Fibroblast of the aortic adventitia (primary cell): ENCODE measurements around the gene USP36. TPM values are rescaled to one million over a fixed set of nuclear protein-coding genes. Genes with fewer than 3 reads are reported as not detected.

Source experiments
- DNase-seq: peaks from one replicate; pipeline ENCODE4 v3.0.0-alpha.2; 2010; ENCODE audit warnings: low read depth
- H3K4me3 ChIP-seq: 2 replicates; pipeline ENCODE4 v1.5.1; 2011; ENCODE audit warnings: low read depth, mild to moderate bottlenecking, control low read depth, low read length, moderate library complexity
- total RNA-seq: library from RNA; depleted of rRNA; stranded (reverse); fragments of >200 nt; gene quantifications from 2 replicates; pipeline ENCODE4 v1.2.3, GENCODE V29; 2012; ENCODE audit warnings: low replicate concordance
- TF ChIP-seq, protein P1 (sequence below): IDR thresholded peaks from 2 replicates; pipeline ENCODE4 v1.5.1; 2011; ENCODE audit warnings: mild to moderate bottlenecking, low read length, control low read depth, inconsistent platforms; ENCODE audit not compliant: insufficient read depth

The USP36 gene
- total RNA-seq, 1 donor: 36.7 TPM

DNA sequence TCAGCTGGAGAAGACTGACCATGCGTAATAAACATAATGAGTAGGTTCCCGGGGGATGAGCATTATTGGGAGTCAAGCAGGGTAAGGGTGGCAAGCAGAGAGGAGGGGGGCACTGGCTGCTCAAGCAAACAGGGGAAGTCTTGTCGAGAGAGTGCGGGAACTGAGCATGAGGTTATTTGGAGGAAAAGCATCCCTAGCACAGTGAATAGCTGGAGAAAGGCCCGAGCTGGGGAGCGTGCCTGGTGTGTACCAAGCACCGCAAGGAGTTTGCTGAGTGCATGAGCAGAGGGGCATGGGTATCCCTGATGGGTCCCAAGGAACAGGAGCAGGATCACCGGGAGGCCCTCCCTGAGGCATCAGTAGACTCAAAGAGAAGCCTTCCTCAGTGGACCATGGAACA lies 75.7 kb downstream of the USP36 start:
- DNase-seq: no peak
- TF ChIP-seq, protein P1, sequence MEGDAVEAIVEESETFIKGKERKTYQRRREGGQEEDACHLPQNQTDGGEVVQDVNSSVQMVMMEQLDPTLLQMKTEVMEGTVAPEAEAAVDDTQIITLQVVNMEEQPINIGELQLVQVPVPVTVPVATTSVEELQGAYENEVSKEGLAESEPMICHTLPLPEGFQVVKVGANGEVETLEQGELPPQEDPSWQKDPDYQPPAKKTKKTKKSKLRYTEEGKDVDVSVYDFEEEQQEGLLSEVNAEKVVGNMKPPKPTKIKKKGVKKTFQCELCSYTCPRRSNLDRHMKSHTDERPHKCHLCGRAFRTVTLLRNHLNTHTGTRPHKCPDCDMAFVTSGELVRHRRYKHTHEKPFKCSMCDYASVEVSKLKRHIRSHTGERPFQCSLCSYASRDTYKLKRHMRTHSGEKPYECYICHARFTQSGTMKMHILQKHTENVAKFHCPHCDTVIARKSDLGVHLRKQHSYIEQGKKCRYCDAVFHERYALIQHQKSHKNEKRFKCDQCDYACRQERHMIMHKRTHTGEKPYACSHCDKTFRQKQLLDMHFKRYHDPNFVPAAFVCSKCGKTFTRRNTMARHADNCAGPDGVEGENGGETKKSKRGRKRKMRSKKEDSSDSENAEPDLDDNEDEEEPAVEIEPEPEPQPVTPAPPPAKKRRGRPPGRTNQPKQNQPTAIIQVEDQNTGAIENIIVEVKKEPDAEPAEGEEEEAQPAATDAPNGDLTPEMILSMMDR: no peak
- H3K4me3 ChIP-seq: no peak overlapping the region

DNA sequence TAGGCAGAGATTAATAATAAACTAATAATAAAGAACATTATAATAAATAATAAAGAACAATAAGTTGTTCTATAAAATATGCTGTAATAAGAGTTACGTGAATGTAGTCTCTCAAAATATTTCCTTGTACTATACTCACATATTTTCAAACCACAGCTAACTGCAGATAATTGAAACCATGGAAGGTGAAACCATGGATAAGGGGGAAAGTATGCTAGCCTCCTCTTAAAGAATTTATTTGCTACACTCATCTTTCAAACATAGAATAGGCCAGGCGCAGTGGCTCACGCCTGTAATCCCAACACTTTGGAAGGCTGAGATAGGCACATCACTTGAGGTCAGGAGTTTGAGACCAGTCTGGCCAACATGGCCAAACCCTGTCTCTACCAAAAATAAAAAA lies 77.1 kb downstream of the USP36 start:
- DNase-seq: peak; percentile 22
- TF ChIP-seq, protein P1: no peak
- H3K4me3 ChIP-seq: no peak overlapping the region

DNA sequence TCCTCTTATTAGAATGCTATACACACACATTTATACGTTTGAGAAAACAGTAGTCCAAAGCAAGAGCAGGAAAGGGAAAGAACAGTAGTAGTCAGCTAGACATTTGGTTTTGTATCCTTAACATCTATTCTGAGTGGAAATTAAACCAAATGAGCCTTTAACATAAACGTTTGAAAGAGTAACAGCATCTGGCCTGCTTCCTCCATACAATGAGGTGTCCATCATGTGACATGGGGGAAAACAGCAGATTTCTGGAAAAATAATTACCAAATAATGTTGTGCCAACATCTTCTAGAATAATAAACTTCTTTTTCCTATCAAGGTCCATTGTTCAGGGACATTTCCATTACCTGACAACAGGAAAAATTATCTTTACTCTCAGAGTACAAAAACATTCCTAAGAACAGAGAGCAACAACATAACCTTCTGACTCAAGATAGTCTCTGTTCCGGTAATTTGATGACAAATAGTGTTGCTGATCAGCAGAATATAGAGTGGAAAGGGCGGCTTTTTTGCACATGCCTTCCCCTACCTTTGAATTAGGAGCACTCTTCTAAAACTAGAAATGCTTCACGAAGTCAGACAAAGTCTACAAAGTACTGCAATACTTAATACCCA lies 78.7 kb downstream of the USP36 start:
- no peak overlapping the region for H3K4me3 ChIP-seq
- TF ChIP-seq, protein P1: no peak
- peak; percentile 22 for DNase-seq

DNA sequence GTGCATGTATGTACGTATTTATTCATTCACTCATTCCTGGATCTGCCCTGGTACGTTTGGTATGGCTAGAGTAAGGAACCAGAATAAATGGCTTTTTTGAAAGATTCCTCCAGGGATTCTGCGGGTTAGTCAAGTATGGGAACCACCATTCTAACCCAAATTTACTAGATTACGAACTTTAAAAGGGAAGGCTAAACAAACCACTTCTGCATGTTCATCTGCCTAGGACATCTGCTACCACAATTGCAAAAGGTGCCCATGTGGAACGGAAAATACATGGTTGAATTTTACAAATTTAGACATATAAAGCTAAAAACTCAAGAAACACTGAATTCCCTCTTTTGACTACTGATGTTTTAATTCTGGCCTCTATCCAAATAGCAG lies 80.7 kb downstream of the USP36 start:
- no peak for DNase-seq
- TF ChIP-seq, protein P1: no peak
- no peak overlapping the region for H3K4me3 ChIP-seq

DNA sequence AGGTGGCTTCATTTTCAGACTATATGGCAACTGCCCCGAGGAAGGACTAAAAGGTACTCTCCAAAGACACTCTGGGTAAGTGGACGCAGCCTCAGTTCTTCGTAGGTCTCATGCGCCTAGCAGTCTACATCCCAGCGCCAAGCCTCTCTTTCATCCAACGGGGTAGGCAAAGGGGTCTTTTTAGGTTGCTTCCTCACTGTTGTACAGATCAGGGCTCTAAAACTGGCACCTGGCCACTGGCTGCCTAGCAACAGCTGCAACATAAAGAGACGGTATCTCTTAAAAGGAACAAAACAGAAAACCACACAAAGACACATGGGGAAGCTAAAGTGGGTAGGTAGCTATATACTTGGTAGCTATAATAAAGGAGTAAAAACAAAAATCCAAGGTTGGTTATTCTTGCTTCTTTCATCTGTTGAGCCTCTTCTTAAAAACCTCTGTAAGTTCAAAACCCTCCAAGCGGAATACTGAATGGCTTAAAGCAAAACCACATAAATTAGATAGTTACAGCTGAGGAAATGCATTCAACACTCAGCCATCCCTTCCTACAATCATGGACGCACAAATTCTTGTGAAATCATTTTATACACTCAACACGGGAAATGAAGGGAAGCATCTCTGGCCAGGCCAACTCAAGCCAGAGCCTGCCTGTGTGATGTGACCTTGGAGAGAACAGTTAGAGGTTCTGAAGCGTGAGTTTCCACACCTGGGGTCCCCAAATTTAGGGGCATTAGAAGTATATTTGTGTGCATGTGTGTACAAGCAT lies 81.2 kb downstream of the USP36 start:
- peak; percentile 46 for DNase-seq
- TF ChIP-seq, protein P1: no peak
- no peak overlapping the region for H3K4me3 ChIP-seq

DNA sequence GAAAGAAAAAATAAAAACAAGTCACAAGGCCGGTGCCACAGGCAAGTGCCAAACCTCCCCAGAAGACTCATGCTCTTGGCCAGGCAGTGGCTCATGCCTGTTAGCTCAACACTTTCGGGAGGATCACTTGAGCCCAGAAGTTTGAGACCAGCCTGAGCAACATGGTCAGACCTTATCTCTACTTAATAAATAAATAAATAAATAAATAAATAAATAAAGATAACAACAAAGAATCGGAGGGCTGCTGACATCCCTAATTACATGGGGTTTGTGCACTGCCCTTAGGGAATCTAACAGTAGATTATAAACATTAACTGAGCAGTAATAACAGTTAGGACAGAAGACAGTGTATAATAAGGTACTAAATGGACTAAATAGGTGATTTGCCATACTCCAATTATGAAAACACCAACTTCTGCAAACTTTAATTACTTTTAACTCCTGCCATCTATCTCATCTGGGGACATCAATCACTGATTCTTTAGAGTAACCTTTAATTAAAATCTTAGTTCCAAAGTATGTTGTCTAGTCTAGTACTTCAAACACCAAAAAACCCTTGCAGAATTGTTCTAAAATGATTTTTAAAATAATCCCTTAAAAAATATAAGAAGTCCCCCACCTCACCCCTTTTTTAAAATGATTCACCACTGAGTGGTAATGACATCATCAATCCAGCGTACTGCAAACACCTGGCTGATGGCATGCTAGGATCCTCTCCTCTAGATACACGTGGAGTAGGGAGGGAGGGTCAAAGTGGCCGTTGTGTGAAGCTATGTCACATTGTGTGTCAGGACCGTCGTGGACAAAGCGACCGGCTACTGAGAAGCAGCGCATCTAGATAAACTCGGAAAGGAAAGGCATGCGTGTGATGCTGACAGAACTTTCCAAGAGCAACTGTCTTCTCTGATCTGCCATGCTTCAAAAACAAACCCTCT lies 87.0 kb downstream of the USP36 start:
- no peak overlapping the region for H3K4me3 ChIP-seq
- DNase-seq: no peak
- TF ChIP-seq, protein P1: no peak
